OCI-LY1 (cell line): ENCODE measurements around the gene ROR1.

ENCODE experiments used
- H2AFZ ChIP-seq: fragments of 200-600 bp; sonication (generic), shearing (Covaris generic); 2 replicates; pipeline ENCODE4 v1.6.0; 2014; ENCODE audit warnings: antibody characterized with exemption, mild to moderate bottlenecking, low read length
- H3F3A ChIP-seq: fragments of 200-600 bp; sonication (generic), shearing (Covaris generic); 2 replicates; pipeline ENCODE4 v1.6.0; 2014; ENCODE audit warnings: mild to moderate bottlenecking, antibody characterized with exemption, low read length, moderate library complexity; ENCODE audit not compliant: insufficient read depth
- H3K27ac ChIP-seq: fragments of 200-600 bp; sonication (generic); 2 replicates; pipeline ENCODE4 v1.5.1; 2014; ENCODE audit warnings: low read length, mixed run types, mild to moderate bottlenecking, low read depth; ENCODE audit not compliant: poor library complexity, severe bottlenecking
- H3K27me3 ChIP-seq: fragments of 200-600 bp; sonication (generic); 2 replicates; pipeline ENCODE4 v1.6.0; 2014; ENCODE audit warnings: antibody characterized with exemption, mild to moderate bottlenecking, low read length, moderate library complexity; ENCODE audit not compliant: insufficient read depth
- H3K36me3 ChIP-seq: fragments of 200-600 bp; sonication (generic); 2 replicates; pipeline ENCODE4 v1.6.1; 2014; ENCODE audit warnings: mild to moderate bottlenecking, antibody characterized with exemption, low read length, moderate library complexity, mixed read lengths; ENCODE audit not compliant: insufficient read depth
- H3K4me1 ChIP-seq: fragments of 200-600 bp; sonication (generic); 2 replicates; pipeline ENCODE4 v1.5.1; 2014; ENCODE audit warnings: mild to moderate bottlenecking, low read length, moderate library complexity; ENCODE audit not compliant: insufficient read depth, severe bottlenecking
- H3K4me2 ChIP-seq: fragments of 200-600 bp; sonication (generic), shearing (Covaris generic); 2 replicates; pipeline ENCODE4 v1.6.1; 2014; ENCODE audit warnings: low read length
- H3K4me3 ChIP-seq: fragments of 200-600 bp; sonication (generic); 2 replicates; pipeline ENCODE4 v1.5.1; 2014; ENCODE audit warnings: low read length, low read depth, mild to moderate bottlenecking, mixed read lengths; ENCODE audit not compliant: poor library complexity, severe bottlenecking
- H3K79me2 ChIP-seq: fragments of 200-600 bp; shearing (Covaris generic); 2 replicates; pipeline ENCODE4 v1.6.1; 2016; ENCODE audit warnings: mixed run types, low read length, mixed read lengths; ENCODE audit not compliant: insufficient read depth
- H3K9ac ChIP-seq: fragments of 200-600 bp; sonication (generic), shearing (Covaris generic); 2 replicates; pipeline ENCODE4 v1.6.1; 2014; ENCODE audit warnings: mild to moderate bottlenecking, low read length, mixed read lengths
- H3K9me2 ChIP-seq: fragments of 200-600 bp; sonication (generic), shearing (Covaris generic); 2 replicates; pipeline ENCODE4 v1.6.1; 2014; ENCODE audit warnings: low read depth, mild to moderate bottlenecking, low read length, mixed read lengths
- H3K9me3 ChIP-seq: fragments of 200-600 bp; shearing (Covaris generic); 2 replicates; pipeline ENCODE4 v1.6.1; 2014; ENCODE audit warnings: low read length, mixed read lengths
- H4K20me1 ChIP-seq: fragments of 200-600 bp; sonication (generic), shearing (Covaris generic); 2 replicates; pipeline ENCODE4 v1.6.0; 2016; ENCODE audit warnings: mild to moderate bottlenecking, low read length; ENCODE audit not compliant: insufficient read depth
- EZH2 ChIP-seq: fragments of 200-600 bp; sonication (generic), shearing (Covaris generic); IDR thresholded peaks from 2 replicates; pipeline ENCODE4 v1.8.0; 2017; ENCODE audit warnings: borderline replicate concordance, mixed run types, mild to moderate bottlenecking, antibody characterized with exemption, low read length, moderate library complexity, mixed read lengths
- TF ChIP-seq, protein P1 (sequence below): fragments of 200-600 bp; sonication (generic), shearing (Covaris generic); IDR thresholded peaks from 2 replicates; pipeline ENCODE4 v1.5.1; 2017; ENCODE audit warnings: mild to moderate bottlenecking, antibody characterized with exemption, low read length, moderate library complexity, mixed read lengths

ROR1 gene

DNA sequence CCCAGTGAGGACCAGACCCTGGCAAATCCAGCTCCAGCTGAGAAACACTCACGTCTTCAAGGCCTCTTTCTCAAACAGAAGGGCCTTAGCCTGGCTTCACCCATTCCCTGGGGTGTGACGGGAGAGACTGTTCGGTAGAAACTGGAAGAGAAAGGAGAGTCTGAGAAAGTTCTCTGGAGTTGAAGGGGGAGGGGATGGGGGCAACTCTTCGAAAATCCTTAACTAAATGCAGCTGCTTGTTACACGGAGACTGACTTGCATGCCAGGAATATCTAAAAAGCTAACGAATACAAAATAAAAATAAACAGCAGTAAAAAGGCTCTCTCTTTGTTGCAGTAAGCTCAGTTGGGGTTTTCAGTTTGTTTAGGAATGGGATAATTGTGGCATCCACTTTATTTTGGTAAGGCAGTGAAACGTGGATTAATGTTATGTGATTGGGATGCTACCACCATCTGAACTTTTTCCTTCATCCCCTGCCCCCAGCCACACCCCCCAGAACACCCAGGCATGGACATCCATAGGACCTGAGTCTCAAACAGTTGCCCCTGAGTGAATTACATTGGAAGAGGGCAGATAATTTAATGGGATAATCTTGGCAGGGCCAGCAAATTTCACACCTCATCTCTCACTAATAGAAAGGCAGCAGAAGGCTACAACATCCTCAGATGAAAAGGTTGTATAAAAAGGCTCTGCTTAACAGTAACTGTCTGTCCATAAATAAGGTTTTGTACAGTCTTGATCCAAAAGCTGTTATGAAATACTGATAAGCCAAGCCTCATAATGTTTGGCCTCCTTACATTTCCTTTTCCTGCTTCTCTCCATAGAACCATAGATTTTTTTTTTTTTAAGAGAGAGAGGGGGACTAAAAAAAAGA is 5.8 kb downstream of the ROR1 start:
- Histone ChIP-seq H3K9me2 (no peaks in the 10 kb centered on the region), H3K9me3 (no peaks in the 10 kb centered on the region), H2AFZ (no peak overlapping the region), H3K36me3 (no peaks in the 10 kb centered on the region), H3K4me2 (no peak overlapping the region), H4K20me1 (no peaks in the 10 kb centered on the region), H3K27ac (no peak overlapping the region), H3K79me2 (no peaks in the 10 kb centered on the region), H3K9ac (no peak overlapping the region), H3F3A (no peaks in the 10 kb centered on the region), H3K27me3 (no peaks in the 10 kb centered on the region), H3K4me1 (no peaks in the 10 kb centered on the region), H3K4me3 (no peak overlapping the region)
- TF ChIP-seq, protein P1, sequence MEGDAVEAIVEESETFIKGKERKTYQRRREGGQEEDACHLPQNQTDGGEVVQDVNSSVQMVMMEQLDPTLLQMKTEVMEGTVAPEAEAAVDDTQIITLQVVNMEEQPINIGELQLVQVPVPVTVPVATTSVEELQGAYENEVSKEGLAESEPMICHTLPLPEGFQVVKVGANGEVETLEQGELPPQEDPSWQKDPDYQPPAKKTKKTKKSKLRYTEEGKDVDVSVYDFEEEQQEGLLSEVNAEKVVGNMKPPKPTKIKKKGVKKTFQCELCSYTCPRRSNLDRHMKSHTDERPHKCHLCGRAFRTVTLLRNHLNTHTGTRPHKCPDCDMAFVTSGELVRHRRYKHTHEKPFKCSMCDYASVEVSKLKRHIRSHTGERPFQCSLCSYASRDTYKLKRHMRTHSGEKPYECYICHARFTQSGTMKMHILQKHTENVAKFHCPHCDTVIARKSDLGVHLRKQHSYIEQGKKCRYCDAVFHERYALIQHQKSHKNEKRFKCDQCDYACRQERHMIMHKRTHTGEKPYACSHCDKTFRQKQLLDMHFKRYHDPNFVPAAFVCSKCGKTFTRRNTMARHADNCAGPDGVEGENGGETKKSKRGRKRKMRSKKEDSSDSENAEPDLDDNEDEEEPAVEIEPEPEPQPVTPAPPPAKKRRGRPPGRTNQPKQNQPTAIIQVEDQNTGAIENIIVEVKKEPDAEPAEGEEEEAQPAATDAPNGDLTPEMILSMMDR: no peak
- no peak for TF ChIP-seq EZH2

DNA sequence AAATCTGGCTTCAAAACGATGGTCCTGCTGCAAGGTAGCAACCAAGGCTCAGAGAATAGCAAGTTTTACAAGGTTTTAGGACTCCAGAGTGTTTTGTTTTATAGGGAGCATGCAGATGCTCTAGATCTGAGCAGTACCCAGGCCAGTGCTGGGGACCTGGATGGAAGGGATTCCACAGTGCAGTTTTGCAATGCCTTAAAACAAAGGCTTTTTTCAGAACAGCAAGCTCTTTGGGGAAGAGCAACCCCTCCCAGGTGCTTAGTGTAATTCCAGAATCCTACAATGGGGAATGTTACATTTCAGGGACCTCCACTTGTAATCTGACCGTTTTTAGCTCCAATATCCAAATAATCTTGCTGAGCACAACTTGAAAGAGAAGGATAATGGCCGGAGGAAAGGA is 6.7 kb downstream of the ROR1 start:
- no peak overlapping the region for H2AFZ ChIP-seq
- H3K9ac ChIP-seq: no peak overlapping the region
- no peaks in the 10 kb centered on the region for H3K27me3 ChIP-seq
- TF ChIP-seq, protein P1: no peak
- no peak for TF ChIP-seq EZH2
- H3K36me3 ChIP-seq: no peaks in the 10 kb centered on the region
- H3K9me2 ChIP-seq: no peaks in the 10 kb centered on the region
- no peaks in the 10 kb centered on the region for H3K4me1 ChIP-seq
- H3K27ac ChIP-seq: no peak overlapping the region
- no peaks in the 10 kb centered on the region for H4K20me1 ChIP-seq
- no peaks in the 10 kb centered on the region for H3F3A ChIP-seq
- no peak overlapping the region for H3K4me3 ChIP-seq
- no peak overlapping the region for H3K4me2 ChIP-seq
- H3K9me3 ChIP-seq: no peaks in the 10 kb centered on the region
- H3K79me2 ChIP-seq: no peaks in the 10 kb centered on the region

DNA sequence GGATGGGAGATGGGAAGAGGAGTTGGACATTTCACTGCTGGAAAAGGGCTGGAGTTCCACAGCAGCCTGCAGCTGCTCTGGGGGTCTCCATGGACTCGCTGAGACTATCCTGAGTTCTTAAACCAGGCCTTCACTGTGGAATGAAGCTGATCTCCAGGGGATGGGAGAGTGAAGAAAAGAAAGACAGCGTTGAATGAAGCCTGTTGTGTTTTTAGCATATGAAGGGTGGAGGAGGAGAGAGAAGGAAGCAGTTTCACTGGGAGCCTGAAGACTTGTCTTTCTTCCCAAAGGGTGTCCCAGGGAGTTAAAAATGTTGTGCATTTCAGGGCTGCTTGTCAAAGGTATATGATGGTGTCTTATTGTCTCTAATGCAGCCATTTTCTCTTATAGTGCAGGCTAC is 9.2 kb downstream of the ROR1 start:
- no peaks in the 10 kb centered on the region for H3K9me3 ChIP-seq
- no peaks in the 10 kb centered on the region for H3K27me3 ChIP-seq
- H3K9me2 ChIP-seq: no peaks in the 10 kb centered on the region
- no peaks in the 10 kb centered on the region for H3F3A ChIP-seq
- no peak overlapping the region for H3K4me3 ChIP-seq
- H3K27ac ChIP-seq: no peak overlapping the region
- no peaks in the 10 kb centered on the region for H4K20me1 ChIP-seq
- no peaks in the 10 kb centered on the region for H3K4me1 ChIP-seq
- no peak overlapping the region for H3K4me2 ChIP-seq
- H3K36me3 ChIP-seq: no peaks in the 10 kb centered on the region
- H3K79me2 ChIP-seq: no peaks in the 10 kb centered on the region
- TF ChIP-seq, protein P1: no peak
- TF ChIP-seq EZH2: no peak
- no peak overlapping the region for H2AFZ ChIP-seq
- no peak overlapping the region for H3K9ac ChIP-seq
